HEK293T (cell line): ENCODE results near the gene MAP2K3.
"Not testable (repeated sequence)": the region's sequence is repeated elsewhere in the genome, so short reads cannot be mapped to it uniquely, and the experiment has no call there.

Experiments
- ARNT ChIP-seq: fragments of 450-650 bp; IDR thresholded peaks from 2 replicates; pipeline ENCODE4 v1.6.1; 2017; ENCODE audit warnings: mild to moderate bottlenecking
- BHLHE40 ChIP-seq: fragments of 450-650 bp; IDR thresholded peaks from 2 replicates; pipeline ENCODE4 v1.6.1; 2016; ENCODE audit warnings: mild to moderate bottlenecking, moderate library complexity, borderline replicate concordance
- CTBP1 ChIP-seq: fragments of 450-650 bp; IDR thresholded peaks from 2 replicates; pipeline ENCODE4 v1.6.1; 2016; ENCODE audit warnings: borderline replicate concordance
- ELF4 ChIP-seq: fragments of 450-650 bp; IDR thresholded peaks from 2 replicates; pipeline ENCODE4 v1.6.1; 2017; ENCODE audit warnings: antibody characterized with exemption
- FOXA1 ChIP-seq: fragments of 450-650 bp; IDR thresholded peaks from 2 replicates; pipeline ENCODE4 v1.6.1; 2016; ENCODE audit warnings: mild to moderate bottlenecking
- FOXK2 ChIP-seq: fragments of 450-650 bp; IDR thresholded peaks from 2 replicates; pipeline ENCODE4 v1.6.1; 2016; ENCODE audit warnings: mild to moderate bottlenecking
- FOXM1 ChIP-seq: fragments of 450-650 bp; IDR thresholded peaks from 2 replicates; pipeline ENCODE4 v1.6.1; 2017; ENCODE audit warnings: mild to moderate bottlenecking, borderline replicate concordance
- HDGF ChIP-seq: fragments of 450-650 bp; IDR thresholded peaks from 2 replicates; pipeline ENCODE4 v1.6.1; 2017; ENCODE audit warnings: antibody characterized with exemption, borderline replicate concordance
- L3MBTL2 ChIP-seq: fragments of 450-650 bp; conservative IDR thresholded peaks from 2 replicates; pipeline ENCODE4 v1.6.1; 2016; ENCODE audit warnings: mild to moderate bottlenecking
- SP1 ChIP-seq: fragments of 450-650 bp; IDR thresholded peaks from 2 replicates; pipeline ENCODE4 v1.6.1; 2017
- SUZ12 ChIP-seq: fragments of 450-650 bp; IDR thresholded peaks from 2 replicates; pipeline ENCODE4 v1.6.1; 2016; ENCODE audit warnings: mild to moderate bottlenecking
- TARDBP ChIP-seq: fragments of 450-650 bp; IDR thresholded peaks from 2 replicates; pipeline ENCODE4 v1.6.1; 2016
- ZNF384 ChIP-seq: fragments of 450-650 bp; IDR thresholded peaks from 2 replicates; pipeline ENCODE4 v1.6.1; 2016
- TF ChIP-seq, protein P1 (sequence below): fragments of 450-650 bp; IDR thresholded peaks from 2 replicates; pipeline ENCODE4 v1.6.1; 2016

DNA sequence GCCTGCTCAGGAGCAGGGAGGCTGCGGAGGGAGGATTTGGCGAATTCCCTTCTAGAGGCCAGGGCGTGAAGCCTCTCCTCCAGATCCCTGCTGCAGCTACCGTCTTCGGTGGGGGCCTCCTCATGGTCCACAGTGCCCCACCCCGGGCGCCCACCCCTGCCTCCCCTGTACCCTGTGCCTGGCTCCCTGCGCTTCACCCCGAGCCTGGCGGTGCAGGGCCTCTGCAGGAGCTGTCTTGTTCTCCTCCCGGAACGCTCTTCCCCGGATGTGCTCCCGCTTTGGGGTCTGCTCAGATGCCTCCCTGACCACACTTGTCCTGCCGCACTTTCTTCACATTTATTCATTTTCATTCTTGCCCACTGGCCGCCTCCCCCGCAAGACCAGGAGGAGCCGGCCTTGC, 33.3 kb downstream of the MAP2K3 start:
- TF ChIP-seq L3MBTL2, TARDBP, FOXA1, ARNT, SP1, FOXK2, BHLHE40, SUZ12, HDGF, ELF4, FOXM1, ZNF384, CTBP1: not testable (repeated sequence)
- TF ChIP-seq, protein P1, sequence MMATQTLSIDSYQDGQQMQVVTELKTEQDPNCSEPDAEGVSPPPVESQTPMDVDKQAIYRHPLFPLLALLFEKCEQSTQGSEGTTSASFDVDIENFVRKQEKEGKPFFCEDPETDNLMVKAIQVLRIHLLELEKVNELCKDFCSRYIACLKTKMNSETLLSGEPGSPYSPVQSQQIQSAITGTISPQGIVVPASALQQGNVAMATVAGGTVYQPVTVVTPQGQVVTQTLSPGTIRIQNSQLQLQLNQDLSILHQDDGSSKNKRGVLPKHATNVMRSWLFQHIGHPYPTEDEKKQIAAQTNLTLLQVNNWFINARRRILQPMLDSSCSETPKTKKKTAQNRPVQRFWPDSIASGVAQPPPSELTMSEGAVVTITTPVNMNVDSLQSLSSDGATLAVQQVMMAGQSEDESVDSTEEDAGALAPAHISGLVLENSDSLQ, result not testable (repeated sequence)
